NOMO-1 (cell line): ENCODE data around the gene GOLGB1.

Experiments used
- DNase-seq, 2 experiments: peaks; one replicate each; lab custom pipeline; 2025; ENCODE audit not compliant: unreplicated experiment in 2 of 2; lab: John Stamatoyannopoulos, UW

The GOLGB1 gene

GRCh38 chr3:121641127-121641526 is 108.4 kb downstream of the GOLGB1 start:
- no peak for DNase-seq

DNA sequence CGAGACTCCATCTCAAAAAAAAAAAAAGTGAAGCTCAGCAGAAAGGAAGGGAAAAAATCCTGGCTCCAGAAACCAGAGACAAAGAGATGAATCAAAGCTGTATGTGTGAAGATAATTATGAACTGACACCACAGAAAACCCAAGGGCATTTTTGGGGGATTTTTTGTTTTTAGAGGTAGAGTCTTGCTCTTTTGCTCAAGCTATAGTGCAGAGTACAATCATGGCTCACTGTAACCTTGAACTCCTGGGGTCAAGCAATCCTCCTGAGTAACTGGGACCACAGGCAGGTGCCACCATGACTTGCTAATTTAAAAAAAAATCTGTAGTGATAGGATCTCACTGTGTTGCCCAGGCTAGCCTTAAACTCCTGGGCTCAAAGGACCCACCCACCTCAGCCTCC is 111.6 kb downstream of the GOLGB1 start:
- DNase-seq = no peak

DNA sequence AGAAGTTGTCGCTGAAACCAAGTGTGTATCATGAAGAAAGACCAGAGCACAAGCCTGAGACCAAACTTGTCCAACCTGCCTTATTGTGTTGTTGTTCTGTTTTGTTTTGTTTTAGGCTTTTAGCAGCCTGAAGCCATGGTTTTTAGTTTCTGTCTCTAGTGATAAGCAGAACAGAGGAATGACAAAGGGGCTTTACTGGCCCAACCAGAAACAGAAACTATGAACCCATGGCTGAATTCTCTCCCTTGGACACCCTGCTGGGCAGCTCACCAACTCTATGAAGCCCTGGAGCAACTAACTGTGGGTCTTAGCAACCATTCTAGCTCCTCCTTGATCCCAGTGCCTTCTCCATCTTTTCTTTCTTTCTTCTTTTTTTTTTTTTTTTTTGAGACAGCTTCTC is 119.2 kb downstream of the GOLGB1 start:
- DNase-seq = no peak

GRCh38 chr3:121629601-121630000 is 119.9 kb downstream of the GOLGB1 start:
- DNase-seq = no peak

DNA sequence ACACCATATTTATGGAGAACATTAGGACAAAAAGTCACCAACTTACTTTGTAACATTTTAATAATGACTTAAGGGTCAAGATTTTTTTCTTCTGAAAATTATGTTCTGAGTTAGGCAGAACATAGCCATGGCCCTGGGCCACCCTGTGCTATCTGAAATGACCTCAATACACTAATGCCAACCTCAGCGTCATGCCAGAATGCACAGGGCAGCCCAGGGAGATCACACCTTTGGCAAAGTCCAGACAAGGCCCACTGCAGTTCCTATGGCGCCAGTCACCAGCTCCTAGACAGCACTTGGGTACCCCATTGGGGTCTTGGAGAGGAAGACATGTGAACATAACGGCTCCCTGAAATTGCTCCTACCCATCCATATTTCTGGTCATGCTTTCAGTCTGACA is 121.9 kb downstream of the GOLGB1 start:
- no peak for DNase-seq

DNA sequence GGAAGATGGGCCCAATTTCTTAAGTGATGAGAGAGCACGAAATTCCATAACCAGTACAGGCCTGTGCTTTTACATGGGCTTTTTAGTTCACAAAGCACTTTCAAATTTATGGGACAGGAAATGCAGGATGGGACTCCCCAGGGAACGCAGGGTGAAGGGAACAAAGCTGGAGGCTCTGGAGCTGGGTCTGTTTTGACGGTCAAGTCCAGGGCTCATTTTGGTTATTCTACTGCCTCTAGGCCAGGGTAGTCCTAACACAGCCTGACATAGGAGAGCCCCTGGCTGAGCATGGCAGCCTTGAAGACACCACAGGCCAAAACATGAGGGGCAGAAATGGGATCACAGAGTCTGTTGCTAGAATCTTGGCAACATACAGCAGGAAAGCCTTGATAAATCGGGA is 122.3 kb downstream of the GOLGB1 start:
- no peak for DNase-seq

- DNase-seq = no peak
Observed at GRCh38 chr3:121626495-121626894, 123.0 kb downstream of the GOLGB1 start.

- no peak for DNase-seq
Observed at GRCh38 chr3:121624147-121624899, 125.2 kb downstream of the GOLGB1 start.

- no peak for DNase-seq
Observed at GRCh38 chr3:121621491-121621890, 128.1 kb downstream of the GOLGB1 start.

DNA sequence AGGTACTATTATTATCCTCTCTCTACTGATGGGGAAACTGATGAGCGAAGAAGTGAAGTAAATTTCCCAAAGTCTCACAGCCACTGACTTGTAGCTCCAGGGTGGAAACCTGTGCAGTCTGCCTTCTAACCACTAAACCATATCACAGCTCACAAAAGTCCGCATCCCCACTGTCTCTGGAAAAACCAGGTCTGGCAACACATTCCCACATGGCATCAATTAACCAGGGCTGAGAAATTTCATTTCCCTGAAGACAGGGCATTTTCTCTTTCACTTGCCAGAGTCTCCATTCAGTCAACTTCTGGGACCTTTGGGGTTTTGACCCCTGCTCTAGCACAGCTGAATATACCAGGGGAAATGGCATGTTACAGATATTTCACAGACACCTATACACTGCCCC is 129.8 kb downstream of the GOLGB1 start:
- no peak for DNase-seq
